Lower leg skin (tissue), 4 donors: ENCODE data around the gene GGA1. TPM values are rescaled to one million over a fixed set of nuclear protein-coding genes. Genes with fewer than 3 reads are reported as not detected.
"Not testable (repeated sequence)": the region's sequence is repeated elsewhere in the genome, so short reads cannot be mapped to it uniquely, and the experiment has no call there.

Experiments
- DNase-seq, 2 donors: peaks; one replicate each; pipeline ENCODE4 v3.0.0-alpha.2; 2019; ENCODE audit warnings: low spot score in 2 of 2
- H3K4me3 ChIP-seq: fragments of 200-600 bp; sonication (generic); 2 replicates; pipeline ENCODE4 v1.5.1; 2017; ENCODE audit warnings: mild to moderate bottlenecking, low read depth; ENCODE audit not compliant: poor library complexity, severe bottlenecking
- CTCF ChIP-seq, 3 donors: fragments of 450-650 bp; IDR thresholded peaks; one replicate each; pipeline ENCODE4 v1.5.1; 2016; ENCODE audit warnings: antibody characterized with exemption in 3 of 3, mild to moderate bottlenecking in 3 of 3, moderate library complexity in 2 of 3
- POLR2A ChIP-seq, 2 donors: fragments of 450-650 bp; IDR thresholded peaks; one replicate each; pipeline ENCODE4 v1.6.1; 2016 to 2017; ENCODE audit warnings: antibody characterized with exemption in 2 of 2, mild to moderate bottlenecking in 1 of 2, moderate library complexity in 1 of 2
- WGBS, 2 donors: methylation state at CpG; one replicate each; pipeline ENCODE4 v1.1.5; 2018; 5-methylcytosine and 5-hydroxymethylcytosine counted together
- intact Hi-C: fragments of 100-400 bp; cut with DNase I; formaldehyde crosslinking; loops from one replicate; pipeline ENCODE4 v1.15.0; 2023; ENCODE audit warnings: low total_unique reads
- total RNA-seq, 4 donors: library from RNA; depleted of rRNA; stranded (reverse); fragments of >200 nt; gene quantifications; one replicate each; pipeline ENCODE4 v1.1.0, GENCODE V29; 2016

GGA1 gene
- total RNA-seq, 4 donors from 2014 or later = 50.3 to 66.0 (median 53.6) TPM

- no peak overlapping the region for H3K4me3 ChIP-seq
- intact Hi-C loops = loop anchor here (10.0 kb wide), 1 partner anchor 54 kb away; no protein-coding TSS in a partner anchor
- peak in 1 of 2 donors; percentile 46 for DNase-seq
- WGBS, 2 donors = 63 to 69% methylated on average over 4 of the region's 4 CpGs
- TF ChIP-seq POLR2A (IDR thresholded peaks at IDR 0.05) = no peak
- TF ChIP-seq CTCF (IDR thresholded peaks at IDR 0.05) = no peak
Observed at GRCh38 chr22:37599153-37599552, 9.5 kb upstream of the GGA1 start.

- no peak overlapping the region for H3K4me3 ChIP-seq
- WGBS, 2 donors = 41 to 62% methylated on average over 4 of the region's 4 CpGs
- no peak for DNase-seq
- no peak for TF ChIP-seq CTCF (IDR thresholded peaks at IDR 0.05)
- no peak for TF ChIP-seq POLR2A (IDR thresholded peaks at IDR 0.05)
- intact Hi-C loops = no loop called here
Observed at GRCh38 chr22:37601203-37601539, 7.5 kb upstream of the GGA1 start.

GRCh38 chr22:37601540-37602442 is 6.8 kb upstream of the GGA1 start:
- no peak for DNase-seq
- no peak overlapping the region for H3K4me3 ChIP-seq
- TF ChIP-seq CTCF (IDR thresholded peaks at IDR 0.05) (no peak), POLR2A (IDR thresholded peaks at IDR 0.05) (no peak)
- intact Hi-C loops = no loop called here
- WGBS, 2 donors = 50 to 51% methylated on average over 14 of the region's 14 CpGs

GRCh38 chr22:37602546-37603277 is 5.9 kb upstream of the GGA1 start:
- DNase-seq, intact Hi-C loops, H3K4me3 ChIP-seq: not testable (repeated sequence)
- 87% methylated on average over 5 of the region's 5 CpGs for WGBS, 2 donors

GRCh38 chr22:37604074-37604473 is 4.6 kb upstream of the GGA1 start:
- intact Hi-C loops = no loop called here
- H3K4me3 ChIP-seq = no peak overlapping the region
- no peak for TF ChIP-seq CTCF (IDR thresholded peaks at IDR 0.05)
- no peak for TF ChIP-seq POLR2A (IDR thresholded peaks at IDR 0.05)
- WGBS, 2 donors = 82 to 85% methylated on average over 6 of the region's 6 CpGs
- no peak for DNase-seq

- 68 to 70% methylated on average over 5 of the region's 5 CpGs for WGBS, 2 donors
- H3K4me3 ChIP-seq = no peak overlapping the region
- DNase-seq = no peak
- TF ChIP-seq CTCF (IDR thresholded peaks at IDR 0.05) = no peak
- no peak for TF ChIP-seq POLR2A (IDR thresholded peaks at IDR 0.05)
- intact Hi-C loops = no loop called here
Observed at GRCh38 chr22:37604875-37605274, 3.8 kb upstream of the GGA1 start.
